HEK293 (cell line): ENCODE results near the gene NCOA3.

ENCODE experiments used
- CTCF ChIA-PET: fragments of 350-600 bp; formaldehyde crosslinking; extraction: SDS; loops from one replicate; lab custom pipeline; 2021; ENCODE audit warnings: antibody characterized with exemption; lab: Yijun Ruan, JAX
- POLR2A ChIA-PET: fragments of 300-600 bp; formaldehyde crosslinking; extraction: SDS; loops from one replicate; lab custom pipeline; 2020; ENCODE audit warnings: antibody characterized with exemption, inconsistent platforms; lab: Yijun Ruan, JAX
- H3K27ac ChIP-seq: fragments of 200-500 bp; sonication (Bioruptor generic); 2 replicates; pipeline ENCODE4 v1.5.1; 2014; ENCODE audit warnings: low read depth, low read length, control low read depth, inconsistent platforms; ENCODE audit errors: extremely low read depth
- H3K36me3 ChIP-seq, 2 experiments: fragments of 200-500 bp in 1 of 2; sonication (Bioruptor generic) in 1 of 2; 1 replicate in 1 of 2; 2 replicates in 1 of 2; pipeline ENCODE4 v1.5.1; 2014 to 2017; ENCODE audit warnings: inconsistent platforms in 2 of 2, low read length in 2 of 2; ENCODE audit not compliant: control insufficient read depth in 2 of 2, insufficient read depth in 1 of 2
- H3K4me1 ChIP-seq: fragments of 200-500 bp; sonication (Bioruptor generic); 2 replicates; pipeline ENCODE4 v1.5.1; 2014; ENCODE audit warnings: mild to moderate bottlenecking, low read length, inconsistent platforms; ENCODE audit not compliant: control insufficient read depth, insufficient read depth
- H3K4me3 ChIP-seq: 2 replicates; pipeline ENCODE4 v1.5.1; 2011; ENCODE audit warnings: low read depth, mild to moderate bottlenecking, control low read depth, low read length, moderate library complexity
- H3K9me3 ChIP-seq: fragments of 200-500 bp; sonication (Bioruptor generic); 2 replicates; pipeline ENCODE4 v1.5.1; 2014; ENCODE audit warnings: low read depth, low read length, inconsistent platforms; ENCODE audit not compliant: control insufficient read depth, insufficient read depth
- REPIN1 ChIP-seq: fragments of 450-650 bp; formaldehyde crosslinking; IDR thresholded peaks from 2 replicates; pipeline ENCODE4 v1.5.1; 2017; ENCODE audit warnings: missing biosample characterization, missing genetic modification characterization, low read depth
- SETDB1 ChIP-seq: IDR thresholded peaks from one replicate; pipeline ENCODE4 v1.6.1; 2017; ENCODE audit warnings: mild to moderate bottlenecking, low read length, moderate library complexity, mixed read lengths; ENCODE audit not compliant: insufficient read length
- ZBTB17 ChIP-seq: fragments of 450-650 bp; formaldehyde crosslinking; IDR thresholded peaks from 2 replicates; pipeline ENCODE4 v1.5.1; 2016; ENCODE audit warnings: missing biosample characterization, missing genetic modification characterization
- ZFP37 ChIP-seq: fragments of 450-650 bp; formaldehyde crosslinking; IDR thresholded peaks from 2 replicates; pipeline ENCODE4 v1.5.1; 2016; ENCODE audit warnings: missing biosample characterization, missing genetic modification characterization
- ZIC2 ChIP-seq: fragments of 450-650 bp; formaldehyde crosslinking; IDR thresholded peaks from 2 replicates; pipeline ENCODE4 v1.5.1; 2016; ENCODE audit warnings: missing biosample characterization, missing genetic modification characterization
- ZNF202 ChIP-seq: fragments of 450-650 bp; formaldehyde crosslinking; IDR thresholded peaks from 2 replicates; pipeline ENCODE4 v1.5.1; 2016; ENCODE audit warnings: missing biosample characterization, missing genetic modification characterization, borderline replicate concordance
- ZNF23 ChIP-seq: fragments of 450-650 bp; formaldehyde crosslinking; IDR thresholded peaks from 2 replicates; pipeline ENCODE4 v1.5.1; 2016; ENCODE audit warnings: missing biosample characterization, missing genetic modification characterization, borderline replicate concordance
- ZNF341 ChIP-seq: fragments of 450-650 bp; formaldehyde crosslinking; IDR thresholded peaks from 2 replicates; pipeline ENCODE4; 2016; ENCODE audit warnings: low read depth, missing biosample characterization, missing genetic modification characterization
- ZNF561 ChIP-seq: fragments of 450-650 bp; IDR thresholded peaks from 2 replicates; pipeline ENCODE4 v1.5.1; 2018; ENCODE audit warnings: missing biosample characterization, missing genetic modification characterization, borderline replicate concordance
- TF ChIP-seq, protein P1 (sequence below): fragments of 450-650 bp; formaldehyde crosslinking; conservative IDR thresholded peaks from 2 replicates; pipeline ENCODE4 v1.5.1; 2016; ENCODE audit warnings: low read depth, missing biosample characterization, missing genetic modification characterization
- TF ChIP-seq, protein P2 (sequence below): fragments of 450-650 bp; formaldehyde crosslinking; IDR thresholded peaks from 2 replicates; pipeline ENCODE4 v1.5.1; 2017; ENCODE audit warnings: missing biosample characterization, missing genetic modification characterization
- TF ChIP-seq, protein P3 (sequence below): sonication (generic); formaldehyde crosslinking; IDR thresholded peaks from 2 replicates; pipeline ENCODE4 v1.8.1; 2022; ENCODE audit warnings: mild to moderate bottlenecking, moderate library complexity, missing genetic modification reagents
- TF ChIP-seq, protein P4 (sequence below): fragments of 450-650 bp; formaldehyde crosslinking; IDR thresholded peaks from 2 replicates; pipeline ENCODE4 v1.5.1; 2016; ENCODE audit warnings: missing biosample characterization, missing genetic modification characterization

NCOA3 gene

DNA sequence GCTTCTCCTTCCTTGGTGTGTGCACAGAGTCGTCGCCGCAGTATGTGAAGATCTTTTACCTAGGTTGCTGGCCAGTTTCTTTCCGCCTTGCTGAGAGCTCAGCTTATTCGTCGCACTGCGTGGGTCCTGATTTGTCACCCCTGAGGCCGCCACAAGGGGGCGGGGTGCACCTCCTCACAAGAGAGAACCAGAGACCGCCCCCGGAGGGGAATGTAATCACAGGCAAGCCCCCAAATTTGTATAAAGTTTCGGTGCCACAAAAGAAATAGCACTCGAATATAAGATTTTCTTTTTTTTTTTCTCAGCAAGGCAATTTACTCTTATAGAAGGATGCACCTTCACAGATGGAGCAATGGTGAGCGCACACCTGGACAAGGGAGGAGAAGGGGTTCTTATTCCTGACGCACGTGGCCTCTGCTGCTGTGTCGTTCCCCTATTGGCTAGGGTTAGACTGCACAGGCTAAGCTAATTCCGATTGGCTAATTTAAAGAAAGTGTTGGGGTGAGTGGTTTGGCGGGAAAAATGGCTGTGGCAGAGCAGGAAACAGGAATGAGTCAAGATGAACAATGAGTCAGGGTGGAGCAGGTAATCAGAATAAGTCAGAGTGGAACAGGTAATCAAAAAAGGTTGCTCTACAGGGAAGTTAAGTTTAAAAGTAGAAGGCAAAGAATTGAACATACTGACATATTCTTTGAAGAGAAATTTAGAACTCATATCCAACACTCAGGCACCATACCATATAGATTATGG lies 19.5 kb downstream of the NCOA3 start:
- Histone ChIP-seq H3K4me1 (no peaks in the 10 kb centered on the region), H3K9me3 (no peaks in the 10 kb centered on the region), H3K36me3 (peaks cover 0 to 9% of the 10 kb centered on the region in 2 experiments; a peak in 1 of 3 replicates), H3K27ac (no peak overlapping the region), H3K4me3 (no peak overlapping the region)
- ChIA-PET POLR2A (interaction anchor here (0.7 kb wide), 1 partner anchor 162 kb away, joined by 5 read pairs; no protein-coding TSS in a partner anchor), CTCF (interaction anchor here (0.6 to 1.6 kb wide), 3 partner anchors 28 to 248 kb away, joined by 4 to 9 read pairs (median 6); no protein-coding TSS in a partner anchor)
- TF ChIP-seq ZFP37 (tag by site-specific recombination) (no peak), ZBTB17 (no peak), SETDB1 (peak; percentile 84), ZNF341 (tag by site-specific recombination) (no peak), ZNF561 (tag by site-specific recombination) (peak; percentile 74), REPIN1 (tag by site-specific recombination) (no peak), ZNF202 (tag by site-specific recombination) (no peak), ZIC2 (tag by site-specific recombination) (no peak), ZNF23 (tag by site-specific recombination) (no peak)
- TF ChIP-seq, protein P1, sequence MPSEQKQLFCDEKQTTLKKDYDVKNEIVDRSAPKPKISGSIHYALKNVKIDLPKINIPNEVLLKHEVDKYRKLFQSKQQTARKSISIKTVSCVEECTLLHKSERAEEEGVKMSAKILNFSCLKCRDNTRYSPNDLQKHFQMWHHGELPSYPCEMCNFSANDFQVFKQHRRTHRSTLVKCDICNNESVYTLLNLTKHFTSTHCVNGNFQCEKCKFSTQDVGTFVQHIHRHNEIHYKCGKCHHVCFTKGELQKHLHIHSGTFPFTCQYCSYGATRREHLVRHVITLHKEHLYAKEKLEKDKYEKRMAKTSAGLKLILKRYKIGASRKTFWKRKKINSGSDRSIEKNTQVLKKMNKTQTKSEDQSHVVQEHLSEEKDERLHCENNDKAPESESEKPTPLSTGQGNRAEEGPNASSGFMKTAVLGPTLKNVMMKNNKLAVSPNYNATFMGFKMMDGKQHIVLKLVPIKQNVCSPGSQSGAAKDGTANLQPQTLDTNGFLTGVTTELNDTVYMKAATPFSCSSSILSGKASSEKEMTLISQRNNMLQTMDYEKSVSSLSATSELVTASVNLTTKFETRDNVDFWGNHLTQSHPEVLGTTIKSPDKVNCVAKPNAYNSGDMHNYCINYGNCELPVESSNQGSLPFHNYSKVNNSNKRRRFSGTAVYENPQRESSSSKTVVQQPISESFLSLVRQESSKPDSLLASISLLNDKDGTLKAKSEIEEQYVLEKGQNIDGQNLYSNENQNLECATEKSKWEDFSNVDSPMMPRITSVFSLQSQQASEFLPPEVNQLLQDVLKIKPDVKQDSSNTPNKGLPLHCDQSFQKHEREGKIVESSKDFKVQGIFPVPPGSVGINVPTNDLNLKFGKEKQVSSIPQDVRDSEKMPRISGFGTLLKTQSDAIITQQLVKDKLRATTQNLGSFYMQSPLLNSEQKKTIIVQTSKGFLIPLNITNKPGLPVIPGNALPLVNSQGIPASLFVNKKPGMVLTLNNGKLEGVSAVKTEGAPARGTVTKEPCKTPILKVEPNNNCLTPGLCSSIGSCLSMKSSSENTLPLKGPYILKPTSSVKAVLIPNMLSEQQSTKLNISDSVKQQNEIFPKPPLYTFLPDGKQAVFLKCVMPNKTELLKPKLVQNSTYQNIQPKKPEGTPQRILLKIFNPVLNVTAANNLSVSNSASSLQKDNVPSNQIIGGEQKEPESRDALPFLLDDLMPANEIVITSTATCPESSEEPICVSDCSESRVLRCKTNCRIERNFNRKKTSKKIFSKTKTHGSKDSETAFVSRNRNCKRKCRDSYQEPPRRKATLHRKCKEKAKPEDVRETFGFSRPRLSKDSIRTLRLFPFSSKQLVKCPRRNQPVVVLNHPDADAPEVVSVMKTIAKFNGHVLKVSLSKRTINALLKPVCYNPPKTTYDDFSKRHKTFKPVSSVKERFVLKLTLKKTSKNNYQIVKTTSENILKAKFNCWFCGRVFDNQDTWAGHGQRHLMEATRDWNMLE = no peak
- TF ChIP-seq, protein P2, sequence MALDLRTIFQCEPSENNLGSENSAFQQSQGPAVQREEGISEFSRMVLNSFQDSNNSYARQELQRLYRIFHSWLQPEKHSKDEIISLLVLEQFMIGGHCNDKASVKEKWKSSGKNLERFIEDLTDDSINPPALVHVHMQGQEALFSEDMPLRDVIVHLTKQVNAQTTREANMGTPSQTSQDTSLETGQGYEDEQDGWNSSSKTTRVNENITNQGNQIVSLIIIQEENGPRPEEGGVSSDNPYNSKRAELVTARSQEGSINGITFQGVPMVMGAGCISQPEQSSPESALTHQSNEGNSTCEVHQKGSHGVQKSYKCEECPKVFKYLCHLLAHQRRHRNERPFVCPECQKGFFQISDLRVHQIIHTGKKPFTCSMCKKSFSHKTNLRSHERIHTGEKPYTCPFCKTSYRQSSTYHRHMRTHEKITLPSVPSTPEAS (tag by site-specific recombination) = no peak
- TF ChIP-seq, protein P3, sequence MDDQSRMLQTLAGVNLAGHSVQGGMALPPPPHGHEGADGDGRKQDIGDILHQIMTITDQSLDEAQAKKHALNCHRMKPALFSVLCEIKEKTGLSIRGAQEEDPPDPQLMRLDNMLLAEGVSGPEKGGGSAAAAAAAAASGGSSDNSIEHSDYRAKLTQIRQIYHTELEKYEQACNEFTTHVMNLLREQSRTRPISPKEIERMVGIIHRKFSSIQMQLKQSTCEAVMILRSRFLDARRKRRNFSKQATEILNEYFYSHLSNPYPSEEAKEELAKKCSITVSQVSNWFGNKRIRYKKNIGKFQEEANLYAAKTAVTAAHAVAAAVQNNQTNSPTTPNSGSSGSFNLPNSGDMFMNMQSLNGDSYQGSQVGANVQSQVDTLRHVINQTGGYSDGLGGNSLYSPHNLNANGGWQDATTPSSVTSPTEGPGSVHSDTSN (CRISPR knock-in tag) = no peak
- TF ChIP-seq, protein P4, sequence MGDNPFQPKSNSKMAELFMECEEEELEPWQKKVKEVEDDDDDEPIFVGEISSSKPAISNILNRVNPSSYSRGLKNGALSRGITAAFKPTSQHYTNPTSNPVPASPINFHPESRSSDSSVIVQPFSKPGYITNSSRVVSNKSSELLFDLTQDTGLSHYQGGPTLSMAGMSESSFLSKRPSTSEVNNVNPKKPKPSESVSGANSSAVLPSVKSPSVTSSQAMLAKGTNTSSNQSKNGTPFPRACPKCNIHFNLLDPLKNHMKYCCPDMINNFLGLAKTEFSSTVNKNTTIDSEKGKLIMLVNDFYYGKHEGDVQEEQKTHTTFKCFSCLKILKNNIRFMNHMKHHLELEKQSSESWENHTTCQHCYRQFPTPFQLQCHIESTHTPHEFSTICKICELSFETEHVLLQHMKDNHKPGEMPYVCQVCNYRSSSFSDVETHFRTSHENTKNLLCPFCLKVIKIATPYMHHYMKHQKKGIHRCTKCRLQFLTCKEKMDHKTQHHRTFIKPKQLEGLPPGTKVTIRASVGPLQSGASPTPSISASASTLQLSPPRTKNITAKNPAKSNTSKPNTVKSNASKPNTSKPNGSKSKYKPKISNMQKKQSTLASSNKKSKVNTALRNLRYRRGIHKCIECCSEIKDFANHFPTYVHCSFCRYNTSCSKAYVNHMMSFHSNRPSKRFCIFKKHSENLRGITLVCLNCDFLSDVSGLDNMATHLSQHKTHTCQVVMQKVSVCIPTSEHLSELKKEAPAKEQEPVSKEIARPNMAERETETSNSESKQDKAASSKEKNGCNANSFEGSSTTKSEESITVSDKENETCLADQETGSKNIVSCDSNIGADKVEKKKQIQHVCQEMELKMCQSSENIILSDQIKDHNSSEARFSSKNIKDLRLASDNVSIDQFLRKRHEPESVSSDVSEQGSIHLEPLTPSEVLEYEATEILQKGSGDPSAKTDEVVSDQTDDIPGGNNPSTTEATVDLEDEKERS (tag by site-specific recombination) = no peak
